Adrenal gland (tissue), 12 donors: ENCODE measurements around the gene PRKCZ. TPM values are rescaled to one million over a fixed set of nuclear protein-coding genes. Genes with fewer than 3 reads are reported as not detected.

ENCODE experiments used
- DNase-seq, 7 donors: peaks; one replicate each; pipeline ENCODE4 v3.0.0-alpha.2; 2019 to 2020
- H3K27ac ChIP-seq, 5 donors: fragments of 200-600 bp; sonication (generic) in 4 of 5; 1 replicate in 3 of 5; 2 replicates in 2 of 5; pipeline versions ENCODE4 v1.5.1 to v1.8.0; 2016 to 2020; ENCODE audit warnings: mild to moderate bottlenecking in 1 of 5
- H3K27me3 ChIP-seq: fragments of 200-600 bp; 2 replicates; pipeline ENCODE4 v1.8.0; 2021
- H3K36me3 ChIP-seq, 2 donors: fragments of 200-600 bp; replicated peaks in 1 of 2; 1 replicate in 1 of 2; 2 replicates in 1 of 2; pipeline versions ENCODE4 v1.5.1 to v1.8.0; 2018 to 2022
- H3K4me1 ChIP-seq, 2 donors: fragments of 200-600 bp; replicated peaks in 1 of 2; 1 replicate in 1 of 2; 2 replicates in 1 of 2; pipeline versions ENCODE4 v1.5.1 to v1.8.0; 2018 to 2021
- H3K4me3 ChIP-seq, 4 donors: fragments of 200-600 bp; sonication (generic) in 3 of 4; one replicate each; pipeline ENCODE4 v1.5.1; 2016 to 2018
- H3K9me3 ChIP-seq, 3 donors: fragments of 200-600 bp; sonication (generic) in 1 of 3; replicated peaks in 1 of 3; 1 replicate in 2 of 3; 2 replicates in 1 of 3; pipeline versions ENCODE4 v1.5.1 to v1.8.0; 2016 to 2021
- CTCF ChIP-seq, 6 experiments: fragments of 450-650 bp in 4 of 6; fragments of 200-600 bp in 2 of 6; sonication (generic) in 1 of 6; IDR thresholded peaks; 1 replicate in 5 of 6; 2 replicates in 1 of 6; pipeline versions ENCODE4 v1.5.1 to v1.8.0; 2016 to 2021; ENCODE audit warnings: antibody characterized with exemption in 6 of 6, mild to moderate bottlenecking in 2 of 6, moderate library complexity in 1 of 6
- POLR2A ChIP-seq, 2 donors: fragments of 450-650 bp; IDR thresholded peaks; one replicate each; pipeline ENCODE4 v1.6.1; 2017; ENCODE audit warnings: antibody characterized with exemption in 2 of 2, mild to moderate bottlenecking in 2 of 2, moderate library complexity in 1 of 2
- WGBS, 4 donors: extraction: QIAGEN DNeasy Blood & Tissue Kit in 2 of 4; methylation state at CpG; one replicate each; pipeline versions ENCODE4 v1.1.5 to v1.1.7; 2013 to 2017; 5-methylcytosine and 5-hydroxymethylcytosine counted together
- intact Hi-C, 2 donors: fragments of 100-400 bp; cut with DNase I; formaldehyde crosslinking; loops; one replicate each; pipeline versions ENCODE4 v1.14.1 to v1.15.0; 2022 to 2023
- polyA plus RNA-seq, 3 donors: library from polyadenylated mRNA; stranded (reverse); fragments of 200-250 nt in 2 of 3; fragments of 350-450 nt in 1 of 3; fragmentation: Illumina TruSeq in 1 of 3; extraction: RNeasy Lipid Tissue Mini Kit (QIAGEN cat#74804) in 1 of 3; gene quantifications; one replicate each; pipeline ENCODE4 v1.2.3, GENCODE V29; 2013 to 2014
- total RNA-seq, 9 donors: library from RNA; depleted of rRNA in 4 of 9; stranded (reverse); fragments of >200 nt in 4 of 9; fragments of 120-200 nt in 1 of 9; fragmentation: NEBNext Ultra II Directional in 1 of 9; extraction: Animal tissue kit (Norgen Biotek cat#: 25700) in 1 of 9; gene quantifications; one replicate each; pipeline versions ENCODE4 v1.1.0 to v1.2.4, GENCODE V29; 2013 to 2023
- donor health status: healthy with polysubstance abuse.
- donor health status: Bipolar disorder and iron deficiency.
- donor health status: DM: yes; HTN: yes; CAD: no.
- donor health status: DM: no; HTN: no; CAD: no.
- donor health status: DM: no; HTN: no; CAD: no.
- donor health status: DM: yes; HTN: yes; CAD: no.

PRKCZ gene
- total and polyA plus RNA-seq, 12 donors: 8.2 to 50.5 (median 25.4) TPM

DNA sequence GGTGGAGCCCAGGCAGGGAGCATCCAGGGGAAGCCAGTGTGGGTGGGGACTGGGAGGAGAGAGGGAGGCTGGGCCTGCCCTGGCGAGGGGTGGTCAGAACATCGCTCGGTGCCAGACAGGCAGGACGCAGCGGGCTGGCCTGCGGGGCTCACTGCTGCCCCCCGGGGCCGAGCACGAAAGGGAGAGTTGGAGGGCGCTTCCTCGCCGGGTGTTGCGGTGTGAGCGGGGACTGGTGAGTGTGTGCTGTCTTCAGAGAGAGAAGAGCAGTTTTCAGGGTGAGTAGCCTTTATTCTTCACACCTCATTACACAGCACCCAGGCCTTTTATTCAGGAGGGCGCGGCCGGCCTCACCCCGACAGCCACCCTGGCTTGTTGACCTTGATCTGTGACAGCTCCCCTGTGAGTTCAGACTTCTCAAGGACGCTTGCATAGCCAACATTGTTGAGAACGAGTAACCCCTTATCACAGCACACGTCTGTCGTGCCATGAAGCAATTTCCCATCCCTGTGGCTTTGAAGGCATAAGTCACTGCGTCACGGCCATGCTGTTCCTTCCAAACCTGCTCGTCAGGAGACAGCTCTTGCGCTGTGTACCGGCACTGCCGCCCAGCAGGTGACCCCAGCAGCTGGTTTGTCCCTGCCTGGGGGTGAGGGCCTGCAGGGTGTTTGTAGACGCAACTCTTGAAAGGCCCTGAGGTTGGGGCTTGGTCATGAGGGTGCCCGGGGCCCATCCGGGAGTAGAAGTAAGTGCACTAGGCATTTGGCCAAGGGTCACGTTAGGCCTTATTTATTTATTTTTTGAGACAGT, 54.6 kb downstream of the PRKCZ start:
- Histone ChIP-seq H3K27ac (no peak overlapping the region), H3K36me3 (no peaks in the 10 kb centered on the region), H3K9me3 (no peaks in the 10 kb centered on the region), H3K4me1 (no peaks in the 10 kb centered on the region), H3K4me3 (no peak overlapping the region), H3K27me3 (no peaks in the 10 kb centered on the region)
- intact Hi-C loops: no loop called here
- WGBS, 4 donors: 69 to 75% (median 74%) methylated on average over 28 to 32 of the region's 32 CpGs
- TF ChIP-seq POLR2A (IDR thresholded peaks at IDR 0.05) (no peak), CTCF (IDR thresholded peaks at IDR 0.05) (no peak)
- DNase-seq: no peak

DNA sequence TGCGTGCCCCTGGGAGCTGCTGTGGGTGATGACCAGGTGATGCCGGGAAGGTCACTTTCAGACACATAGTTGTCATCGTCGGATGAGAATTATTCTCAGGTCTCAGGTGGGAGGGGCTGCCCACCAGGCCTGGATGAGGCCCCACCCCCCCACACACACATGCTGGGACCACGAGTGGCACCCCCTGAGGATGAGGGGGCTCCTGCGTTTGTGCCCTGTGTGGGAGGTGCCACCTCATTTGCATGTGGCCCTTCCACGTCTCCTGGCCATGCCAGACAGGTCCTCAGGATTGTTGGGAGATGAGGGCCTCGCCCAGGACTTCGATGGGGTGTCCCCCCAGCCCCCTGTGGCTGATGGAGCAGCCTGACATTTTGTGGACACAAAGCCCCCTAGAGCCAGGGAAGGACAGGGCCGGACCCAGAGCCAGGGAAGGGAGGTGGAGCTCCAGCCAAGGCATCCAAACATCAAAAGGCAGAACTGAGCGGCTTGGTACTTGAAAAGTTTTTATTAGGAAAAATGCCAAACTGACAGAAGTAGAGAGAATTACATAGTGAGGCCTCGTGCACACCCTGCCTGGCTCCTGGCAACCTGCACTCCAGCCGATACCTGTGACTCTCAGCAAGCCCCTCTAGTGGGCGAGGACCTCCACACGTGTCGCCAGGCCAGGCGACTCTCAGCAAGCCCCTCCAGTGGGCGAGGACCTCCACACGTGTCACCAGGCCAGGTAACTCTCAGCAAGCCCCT, 55.7 kb downstream of the PRKCZ start:
- H3K27ac ChIP-seq: no peak overlapping the region
- H3K27me3 ChIP-seq: no peaks in the 10 kb centered on the region
- no peak for TF ChIP-seq POLR2A (IDR thresholded peaks at IDR 0.05)
- no peak for TF ChIP-seq CTCF (IDR thresholded peaks at IDR 0.05)
- H3K4me1 ChIP-seq: no peaks in the 10 kb centered on the region
- no peak for DNase-seq
- intact Hi-C loops: no loop called here
- no peaks in the 10 kb centered on the region for H3K36me3 ChIP-seq
- WGBS, 4 donors: 84 to 90% (median 89%) methylated on average over 11 to 19 of the region's 19 CpGs
- no peak overlapping the region for H3K4me3 ChIP-seq
- no peaks in the 10 kb centered on the region for H3K9me3 ChIP-seq

- Histone ChIP-seq H3K9me3 (no peaks in the 10 kb centered on the region), H3K27me3 (no peaks in the 10 kb centered on the region), H3K4me1 (no peaks in the 10 kb centered on the region), H3K36me3 (no peaks in the 10 kb centered on the region), H3K4me3 (no peak overlapping the region), H3K27ac (no peak overlapping the region)
- intact Hi-C loops: no loop called here
- no peak for DNase-seq
- TF ChIP-seq CTCF (IDR thresholded peaks at IDR 0.05) (no peak), POLR2A (IDR thresholded peaks at IDR 0.05) (no peak)
- 83 to 91% (median 85%) methylated on average over 11 to 37 of the region's 37 CpGs for WGBS, 4 donors
Measured at GRCh38 chr1:2106659-2107405, 56.6 kb downstream of the PRKCZ start.

DNA sequence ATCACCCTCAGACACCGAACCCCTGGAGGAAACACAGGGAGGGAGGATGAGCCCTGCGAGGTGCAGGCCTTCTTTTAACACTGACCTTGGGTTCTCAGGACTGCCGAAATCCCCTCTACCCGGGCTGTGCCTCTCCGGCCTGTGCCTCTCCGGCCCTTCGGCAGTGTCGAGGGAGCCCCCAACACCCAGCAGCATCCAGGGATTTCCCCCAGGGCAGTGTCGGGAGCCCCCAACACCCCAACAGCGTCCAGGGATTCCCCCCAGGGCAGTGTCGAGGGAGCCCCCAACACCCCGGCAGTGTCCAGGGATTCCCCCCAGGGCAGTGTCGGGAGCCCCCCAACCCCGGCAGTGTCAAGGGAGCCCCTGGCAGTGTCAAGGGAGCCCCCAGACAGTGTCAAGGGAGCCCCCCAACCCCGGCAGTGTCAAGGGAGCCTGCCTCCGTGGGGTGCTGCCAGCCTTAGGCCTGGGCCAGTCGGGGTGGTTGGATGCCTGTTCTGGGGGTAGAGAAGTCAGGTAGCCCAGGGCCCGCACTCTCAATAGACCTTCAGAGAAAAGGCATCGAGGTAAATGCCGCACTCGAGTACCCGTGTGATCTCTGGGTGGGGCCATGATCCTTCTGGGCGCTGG, 57.5 kb downstream of the PRKCZ start:
- Histone ChIP-seq H3K27me3 (no peaks in the 10 kb centered on the region), H3K27ac (no peak overlapping the region), H3K9me3 (no peaks in the 10 kb centered on the region), H3K4me1 (no peaks in the 10 kb centered on the region), H3K4me3 (no peak overlapping the region), H3K36me3 (no peaks in the 10 kb centered on the region)
- 85 to 93% (median 88%) methylated on average over 6 to 23 of the region's 23 CpGs for WGBS, 4 donors
- intact Hi-C loops: no loop called here
- no peak for DNase-seq
- TF ChIP-seq POLR2A (IDR thresholded peaks at IDR 0.05) (no peak), CTCF (IDR thresholded peaks at IDR 0.05) (no peak)
